HG02623 (cell line): ENCODE results near the gene KCNMA1.

Experiments used
- ATAC-seq: cut with Tn5 transposase; IDR thresholded peaks from one replicate; pipeline ENCODE4 v1.9.1; 2021; ENCODE audit warnings: moderate library complexity; ENCODE audit not compliant: unreplicated experiment

KCNMA1 gene

GRCh38 chr10:77201135-77202106 lies 436.2 kb downstream of the KCNMA1 start:
- no peak for ATAC-seq

- no peak for ATAC-seq
Observed at GRCh38 chr10:77197544-77197943, 440.1 kb downstream of the KCNMA1 start.

- ATAC-seq: no peak
Observed at GRCh38 chr10:77196614-77197013, 441.0 kb downstream of the KCNMA1 start.

GRCh38 chr10:77195101-77195500 lies 442.5 kb downstream of the KCNMA1 start:
- no peak for ATAC-seq

- no peak for ATAC-seq
Observed at GRCh38 chr10:77193001-77193400, 444.6 kb downstream of the KCNMA1 start.

- ATAC-seq: no peak
Observed at GRCh38 chr10:77192402-77192801, 445.2 kb downstream of the KCNMA1 start.

- no peak for ATAC-seq
Observed at GRCh38 chr10:77191324-77192049, 446.1 kb downstream of the KCNMA1 start.

- ATAC-seq: no peak
Observed at GRCh38 chr10:77190291-77190690, 447.3 kb downstream of the KCNMA1 start.

- ATAC-seq: no peak
Observed at GRCh38 chr10:77189520-77189919, 448.1 kb downstream of the KCNMA1 start.

- no peak for ATAC-seq
Observed at GRCh38 chr10:77189075-77189474, 448.5 kb downstream of the KCNMA1 start.

GRCh38 chr10:77188521-77188920 lies 449.1 kb downstream of the KCNMA1 start:
- ATAC-seq: no peak

- no peak for ATAC-seq
Observed at GRCh38 chr10:77188000-77188395, 449.6 kb downstream of the KCNMA1 start.

GRCh38 chr10:77187376-77187999 lies 450.1 kb downstream of the KCNMA1 start:
- no peak for ATAC-seq

- ATAC-seq: no peak
Observed at GRCh38 chr10:77186936-77187335, 450.7 kb downstream of the KCNMA1 start.

GRCh38 chr10:77185696-77186095 lies 451.9 kb downstream of the KCNMA1 start:
- ATAC-seq: no peak

- no peak for ATAC-seq
Observed at GRCh38 chr10:77182803-77183202, 454.8 kb downstream of the KCNMA1 start.

GRCh38 chr10:77180794-77181193 lies 456.8 kb downstream of the KCNMA1 start:
- ATAC-seq: no peak

- ATAC-seq: no peak
Observed at GRCh38 chr10:77180104-77180503, 457.5 kb downstream of the KCNMA1 start.

GRCh38 chr10:77179015-77179695 lies 458.5 kb downstream of the KCNMA1 start:
- ATAC-seq: no peak

- ATAC-seq: no peak
Observed at GRCh38 chr10:77177589-77177988, 460.0 kb downstream of the KCNMA1 start.

- ATAC-seq: no peak
Observed at GRCh38 chr10:77177161-77177560, 460.4 kb downstream of the KCNMA1 start.
